Psoas muscle (tissue), 8 donors: ENCODE results near the gene NCR3LG1. TPM values are rescaled to one million over a fixed set of nuclear protein-coding genes. Genes with fewer than 3 reads are reported as not detected.

ENCODE experiments used
- ATAC-seq, 4 donors: fragments of 200-7000 bp; cut with Tn5 transposase; one replicate each; pipeline ENCODE4 v1.9.1; 2020; ENCODE audit warnings: moderate library complexity in 3 of 4, mild to moderate bottlenecking in 2 of 4
- DNase-seq, 2 donors: peaks; one replicate each; pipeline ENCODE4 v3.0.0-alpha.2; 2020
- H3K27ac ChIP-seq: fragments of 200-600 bp; one replicate; pipeline ENCODE4 v1.8.0; 2022
- H3K27me3 ChIP-seq, 3 donors: fragments of 200-600 bp in 1 of 3; one replicate each; pipeline versions ENCODE4 v1.6.1 to v1.8.0; 2013 to 2022; ENCODE audit warnings: low read length in 2 of 3, mild to moderate bottlenecking in 2 of 3, moderate library complexity in 1 of 3; ENCODE audit not compliant: insufficient read depth in 3 of 3
- H3K36me3 ChIP-seq, 2 donors: fragments of 200-600 bp in 1 of 2; one replicate each; pipeline versions ENCODE4 v1.6.1 to v1.8.0; 2013 to 2022; ENCODE audit warnings: low read depth in 1 of 2, mild to moderate bottlenecking in 1 of 2, moderate library complexity in 1 of 2; ENCODE audit not compliant: insufficient read depth in 1 of 2
- H3K4me1 ChIP-seq: fragments of 200-600 bp; one replicate; pipeline ENCODE4 v1.8.0; 2022
- H3K4me3 ChIP-seq: fragments of 200-600 bp; one replicate; pipeline ENCODE4 v1.8.0; 2022; ENCODE audit warnings: mild to moderate bottlenecking
- H3K9me3 ChIP-seq: fragments of 200-600 bp; one replicate; pipeline ENCODE4 v1.8.0; 2022
- CTCF ChIP-seq: fragments of 200-600 bp; IDR thresholded peaks from one replicate; pipeline ENCODE4 v1.8.0; 2022; ENCODE audit warnings: antibody characterized with exemption
- WGBS, 3 donors: extraction: QIAGEN DNeasy Blood & Tissue Kit; methylation state at CpG; one replicate each; pipeline versions ENCODE4 v1.1.6 to v1.1.7; 2013; 5-methylcytosine and 5-hydroxymethylcytosine counted together
- intact Hi-C, 2 donors: fragments of 100-400 bp; cut with DNase I; formaldehyde crosslinking; loops; one replicate each; pipeline versions ENCODE4 v1.11.0 to v1.14.2; 2022
- polyA plus RNA-seq, 3 donors: library from polyadenylated mRNA; stranded (reverse); fragments of 200-250 nt; gene quantifications; one replicate each; pipeline ENCODE4 v1.2.3, GENCODE V29; 2013
- total RNA-seq, 4 donors: library from RNA; stranded (reverse); fragmentation: NEBNext Ultra II Directional in 2 of 4; extraction: Animal tissue kit (Norgen Biotek cat#: 25700) in 2 of 4; gene quantifications; one replicate each; pipeline versions ENCODE4 v1.2.1 to v1.2.4, GENCODE V29; 2021 to 2023
- donor health status: healthy with polysubstance abuse.
- donor health status: DM: no; HTN: no; CAD: no; lungs with moderate emphysema.
- donor health status: Bipolar disorder and iron deficiency.
- donor health status: healthy.
- donor health status: DM: yes; HTN: yes; CAD: no.
- donor health status: DM: no; HTN: no; CAD: no.
- donor health status: DM: no; HTN: no; CAD: no.
- donor health status: DM: yes; HTN: yes; CAD: no.

Gene NCR3LG1
- total and polyA plus RNA-seq, 7 donors, result 0.01 to 0.71 (median 0.17) TPM

GRCh38 chr11:17401316-17401715 lies 49.7 kb downstream of the NCR3LG1 start:
- Histone ChIP-seq H3K4me3 (no peak overlapping the region), H3K36me3 (no peaks in the 10 kb centered on the region), H3K9me3 (no peaks in the 10 kb centered on the region), H3K27me3 (no peaks in the 10 kb centered on the region), H3K27ac (peak overlapping the region; percentile 73), H3K4me1 (peaks cover 39% of the 10 kb centered on the region)
- DNase-seq, result no peak
- peak; percentile 50 to 74 (median 70) for ATAC-seq
- WGBS, 3 donors, result 45 to 69% (median 55%) methylated on average over 2 of the region's 2 CpGs
- no peak for TF ChIP-seq CTCF
- intact Hi-C loops, result no loop called here

- DNase-seq (no peak), ATAC-seq (peak in 3 of 4 donors; percentile 13 to 63 (median 54))
- Histone ChIP-seq H3K27me3 (no peaks in the 10 kb centered on the region), H3K9me3 (no peaks in the 10 kb centered on the region), H3K36me3 (no peaks in the 10 kb centered on the region), H3K4me1 (peaks cover 44% of the 10 kb centered on the region), H3K4me3 (no peak overlapping the region), H3K27ac (peak overlapping the region; percentile 73)
- WGBS, 3 donors, result 56 to 75% (median 67%) methylated on average over 8 of the region's 8 CpGs
- TF ChIP-seq CTCF, result no peak
- intact Hi-C loops, result no loop called here
Measured at GRCh38 chr11:17401841-17402240, 50.2 kb downstream of the NCR3LG1 start.

GRCh38 chr11:17402486-17402885 lies 50.9 kb downstream of the NCR3LG1 start:
- 97 to 99% (median 97%) methylated on average over 8 of the region's 8 CpGs for WGBS, 3 donors
- H3K27ac ChIP-seq, result peak overlapping the region; percentile 73
- DNase-seq (no peak), ATAC-seq (no peak)
- H3K4me1 ChIP-seq, result peaks cover 46% of the 10 kb centered on the region
- no peaks in the 10 kb centered on the region for H3K27me3 ChIP-seq
- H3K4me3 ChIP-seq, result no peak overlapping the region
- no peak for TF ChIP-seq CTCF
- no peaks in the 10 kb centered on the region for H3K36me3 ChIP-seq
- intact Hi-C loops, result no loop called here
- H3K9me3 ChIP-seq, result no peaks in the 10 kb centered on the region

GRCh38 chr11:17403980-17404759 lies 52.6 kb downstream of the NCR3LG1 start:
- Histone ChIP-seq H3K36me3 (no peaks in the 10 kb centered on the region), H3K27me3 (no peaks in the 10 kb centered on the region), H3K4me3 (no peak overlapping the region), H3K27ac (peak overlapping the region; percentile 88), H3K4me1 (peaks cover 46% of the 10 kb centered on the region), H3K9me3 (no peaks in the 10 kb centered on the region)
- intact Hi-C loops, result loop anchor here in 1 of 2 donors (2.0 kb wide), 1 partner anchor 15 kb away; the partner anchor contains the start of gene KCNJ11
- DNase-seq, result no peak
- no peak for ATAC-seq
- no peak for TF ChIP-seq CTCF
- WGBS, 3 donors, result 77 to 86% (median 80%) methylated on average over 18 of the region's 18 CpGs
